Parathyroid adenoma (tissue), 2 donors: Measurements from ENCODE around the gene TMEM151A.

Experiments
- H2AFZ ChIP-seq: fragments of 300-600 bp; sonication (generic); one replicate; pipeline ENCODE4 v1.7.0; 2017; ENCODE audit warnings: antibody characterized with exemption, mild to moderate bottlenecking
- H3K27ac ChIP-seq: fragments of 300-600 bp; sonication (generic); one replicate; pipeline ENCODE4 v1.7.0; 2017
- H3K27me3 ChIP-seq: fragments of 300-600 bp; sonication (generic); one replicate; pipeline ENCODE4 v1.7.0; 2017; ENCODE audit warnings: low read length; ENCODE audit not compliant: control insufficient read depth, insufficient read depth
- H3K36me3 ChIP-seq: fragments of 300-600 bp; sonication (generic); one replicate; pipeline ENCODE4 v1.7.0; 2017; ENCODE audit warnings: low read length; ENCODE audit not compliant: control insufficient read depth, insufficient read depth
- H3K4me1 ChIP-seq: fragments of 300-600 bp; sonication (generic); one replicate; pipeline ENCODE4 v1.7.0; 2017; ENCODE audit warnings: control low read depth
- H3K4me2 ChIP-seq: fragments of 300-600 bp; sonication (generic); one replicate; pipeline ENCODE4 v1.7.0; 2017; ENCODE audit warnings: low read length
- H3K4me3 ChIP-seq: fragments of 300-600 bp; sonication (generic); one replicate; pipeline ENCODE4 v1.7.0; 2017; ENCODE audit warnings: low read depth, low read length
- H3K79me2 ChIP-seq: fragments of 300-600 bp; sonication (generic); one replicate; pipeline ENCODE4 v1.7.0; 2017; ENCODE audit warnings: control low read depth
- H3K9ac ChIP-seq: fragments of 300-600 bp; sonication (generic); one replicate; pipeline ENCODE4 v1.7.0; 2017; ENCODE audit warnings: mild to moderate bottlenecking
- H3K9me3 ChIP-seq: fragments of 300-600 bp; sonication (generic); one replicate; pipeline ENCODE4 v1.7.0; 2017; ENCODE audit warnings: low read length; ENCODE audit not compliant: control insufficient read depth
- TF ChIP-seq, protein P1 (sequence below): fragments of 300-600 bp; sonication (generic); IDR thresholded peaks from one replicate; pipeline ENCODE4 v1.7.0; 2017; ENCODE audit warnings: antibody characterized with exemption, mild to moderate bottlenecking
- donor health status: primary hyperparathyroidism.

TMEM151A gene

DNA sequence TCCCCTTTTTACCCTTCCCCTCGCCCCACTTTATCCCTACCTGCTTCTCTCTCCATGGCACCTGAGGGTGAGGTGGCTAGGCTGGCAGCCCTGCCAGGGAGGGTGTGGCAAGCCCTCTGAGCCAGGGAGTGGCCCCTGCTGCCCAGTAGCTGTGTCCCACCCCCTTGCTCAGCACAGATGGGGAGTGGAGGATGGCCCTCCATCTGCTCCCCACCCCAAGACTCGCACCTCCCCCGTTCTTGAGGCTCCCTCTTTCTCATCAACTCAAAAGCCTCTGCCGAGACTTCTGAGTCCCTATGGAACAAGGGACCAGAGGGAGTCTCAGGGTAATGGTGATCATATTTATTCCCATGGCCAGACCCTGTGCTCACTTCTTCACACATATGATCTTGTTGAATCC, 1.7 kb downstream of the TMEM151A start:
- Histone ChIP-seq H3K4me3 (no peak overlapping the region), H2AFZ (no peak overlapping the region), H3K9me3 (no peaks in the 10 kb centered on the region), H3K79me2 (no peaks in the 10 kb centered on the region), H3K27ac (no peak overlapping the region), H3K4me2 (no peak overlapping the region), H3K36me3 (no peaks in the 10 kb centered on the region), H3K9ac (no peak overlapping the region), H3K4me1 (no peaks in the 10 kb centered on the region), H3K27me3 (no peaks in the 10 kb centered on the region)
- TF ChIP-seq, protein P1, sequence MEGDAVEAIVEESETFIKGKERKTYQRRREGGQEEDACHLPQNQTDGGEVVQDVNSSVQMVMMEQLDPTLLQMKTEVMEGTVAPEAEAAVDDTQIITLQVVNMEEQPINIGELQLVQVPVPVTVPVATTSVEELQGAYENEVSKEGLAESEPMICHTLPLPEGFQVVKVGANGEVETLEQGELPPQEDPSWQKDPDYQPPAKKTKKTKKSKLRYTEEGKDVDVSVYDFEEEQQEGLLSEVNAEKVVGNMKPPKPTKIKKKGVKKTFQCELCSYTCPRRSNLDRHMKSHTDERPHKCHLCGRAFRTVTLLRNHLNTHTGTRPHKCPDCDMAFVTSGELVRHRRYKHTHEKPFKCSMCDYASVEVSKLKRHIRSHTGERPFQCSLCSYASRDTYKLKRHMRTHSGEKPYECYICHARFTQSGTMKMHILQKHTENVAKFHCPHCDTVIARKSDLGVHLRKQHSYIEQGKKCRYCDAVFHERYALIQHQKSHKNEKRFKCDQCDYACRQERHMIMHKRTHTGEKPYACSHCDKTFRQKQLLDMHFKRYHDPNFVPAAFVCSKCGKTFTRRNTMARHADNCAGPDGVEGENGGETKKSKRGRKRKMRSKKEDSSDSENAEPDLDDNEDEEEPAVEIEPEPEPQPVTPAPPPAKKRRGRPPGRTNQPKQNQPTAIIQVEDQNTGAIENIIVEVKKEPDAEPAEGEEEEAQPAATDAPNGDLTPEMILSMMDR: no peak

DNA sequence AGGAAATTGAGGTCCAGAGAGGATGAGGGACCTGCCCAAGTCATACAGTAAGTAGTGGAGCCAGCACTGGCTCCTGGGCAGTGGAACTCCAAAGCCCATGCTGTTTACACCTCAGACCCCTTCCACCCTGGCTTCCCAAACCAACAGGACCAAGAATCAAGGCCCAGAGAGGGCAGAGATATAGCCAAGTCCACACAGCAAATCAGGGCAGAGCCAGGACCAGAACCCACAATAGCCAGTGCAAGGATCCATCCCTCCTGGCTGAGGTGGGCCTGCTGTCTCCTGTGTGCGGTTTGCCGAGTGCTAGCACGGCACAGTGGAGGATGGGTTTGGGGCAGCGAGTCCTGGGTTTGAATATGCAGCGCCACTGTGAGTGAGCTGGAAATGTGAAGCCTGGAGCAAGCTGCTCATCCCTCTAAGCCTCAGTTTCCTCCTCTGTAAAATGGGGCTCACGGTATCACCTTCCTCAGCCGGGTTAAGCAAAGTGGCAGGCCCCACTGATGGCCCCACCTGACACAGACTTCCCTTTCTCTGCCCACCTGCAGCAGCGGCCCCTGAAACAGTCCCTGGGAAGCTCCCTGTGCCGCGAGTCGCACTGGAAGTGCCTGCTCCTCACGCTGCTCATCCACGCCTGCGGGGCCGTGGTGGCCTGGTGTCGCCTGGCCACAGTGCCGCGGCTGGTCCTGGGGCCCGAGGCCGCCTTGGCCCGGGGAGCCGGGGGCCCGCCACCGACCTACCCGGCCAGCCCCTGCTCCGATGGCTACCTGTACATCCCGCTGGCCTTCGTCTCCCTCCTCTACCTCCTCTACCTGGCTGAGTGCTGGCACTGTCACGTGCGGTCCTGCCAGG, 2.3 kb downstream of the TMEM151A start:
- no peak overlapping the region for H3K9ac ChIP-seq
- TF ChIP-seq, protein P1: no peak
- H3K4me2 ChIP-seq: no peak overlapping the region
- H3K4me3 ChIP-seq: no peak overlapping the region
- no peaks in the 10 kb centered on the region for H3K9me3 ChIP-seq
- no peaks in the 10 kb centered on the region for H3K4me1 ChIP-seq
- H3K27me3 ChIP-seq: no peaks in the 10 kb centered on the region
- H3K27ac ChIP-seq: no peak overlapping the region
- no peak overlapping the region for H2AFZ ChIP-seq
- no peaks in the 10 kb centered on the region for H3K79me2 ChIP-seq
- H3K36me3 ChIP-seq: no peaks in the 10 kb centered on the region

DNA sequence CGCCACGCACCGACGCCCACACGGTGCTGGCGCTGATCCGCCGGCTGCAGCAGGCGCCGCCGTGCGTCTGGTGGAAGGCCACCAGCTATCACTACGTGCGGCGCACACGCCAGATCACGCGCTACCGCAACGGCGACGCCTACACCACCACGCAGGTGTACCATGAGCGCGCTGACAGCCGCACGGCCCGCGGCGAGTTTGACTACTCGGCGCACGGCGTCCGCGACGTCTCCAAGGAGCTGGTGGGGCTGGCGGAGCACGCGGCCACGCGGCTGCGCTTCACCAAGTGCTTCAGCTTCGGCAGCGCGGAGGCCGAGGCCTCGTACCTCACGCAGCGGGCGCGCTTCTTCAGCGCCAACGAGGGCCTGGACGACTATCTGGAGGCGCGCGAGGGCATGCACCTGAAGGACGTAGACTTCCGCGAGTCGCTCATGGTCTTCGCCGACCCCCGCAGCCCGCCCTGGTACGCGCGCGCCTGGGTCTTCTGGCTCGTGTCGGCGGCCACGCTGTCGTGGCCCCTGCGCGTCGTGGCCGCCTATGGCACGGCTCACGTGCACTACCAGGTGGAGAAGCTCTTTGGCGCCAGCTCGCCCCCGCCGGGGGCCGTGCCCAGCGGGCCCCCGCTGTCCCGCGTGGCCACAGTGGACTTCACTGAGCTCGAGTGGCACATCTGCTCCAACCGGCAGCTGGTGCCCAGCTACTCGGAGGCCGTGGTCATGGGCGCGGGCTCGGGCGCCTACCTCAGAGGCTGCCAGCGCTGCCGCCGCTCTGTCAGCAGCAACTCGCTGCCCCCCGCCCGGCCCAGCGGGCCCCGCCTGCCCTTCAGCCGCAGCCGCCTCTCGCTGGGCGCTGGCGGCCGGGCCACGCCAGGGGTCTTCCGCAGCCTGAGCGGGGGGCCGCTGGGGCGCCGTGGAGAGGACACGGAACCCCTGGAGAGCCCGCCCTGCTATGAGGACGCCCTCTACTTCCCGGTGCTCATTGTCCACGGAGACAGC, 3.2 kb downstream of the TMEM151A start:
- no peaks in the 10 kb centered on the region for H3K27me3 ChIP-seq
- H3K4me1 ChIP-seq: no peaks in the 10 kb centered on the region
- no peak overlapping the region for H3K4me2 ChIP-seq
- no peak overlapping the region for H3K4me3 ChIP-seq
- TF ChIP-seq, protein P1: no peak
- H3K36me3 ChIP-seq: no peaks in the 10 kb centered on the region
- H3K9me3 ChIP-seq: no peaks in the 10 kb centered on the region
- H3K79me2 ChIP-seq: no peaks in the 10 kb centered on the region
- H2AFZ ChIP-seq: no peak overlapping the region
- H3K9ac ChIP-seq: no peak overlapping the region
- H3K27ac ChIP-seq: no peak overlapping the region

DNA sequence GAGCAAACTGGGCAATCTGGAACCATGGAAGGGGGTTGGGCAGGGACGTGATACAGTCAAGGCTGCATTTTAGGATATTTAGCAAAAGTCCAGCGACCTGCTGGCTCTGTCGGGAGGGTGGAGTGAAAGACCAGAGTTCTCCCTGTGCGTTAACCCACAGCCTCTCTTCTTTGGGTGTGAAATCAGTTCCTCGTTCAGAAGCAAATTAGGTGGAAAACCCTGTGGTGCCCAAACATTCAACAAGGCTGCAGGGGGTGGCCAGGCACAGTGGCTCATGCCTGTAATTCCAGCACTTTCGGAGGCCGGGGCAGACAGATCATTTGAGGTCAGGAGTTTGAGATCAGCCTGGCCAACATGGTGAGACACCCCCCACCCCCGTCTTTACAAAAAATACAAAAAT, 5.9 kb downstream of the TMEM151A start:
- Histone ChIP-seq H3K4me1 (no peaks in the 10 kb centered on the region), H3K9ac (no peak overlapping the region)

More for the DNA sequence above, 5.9 kb downstream of the TMEM151A start:
- Histone ChIP-seq H3K36me3 (no peaks in the 10 kb centered on the region), H3K4me2 (no peak overlapping the region), H3K79me2 (no peaks in the 10 kb centered on the region), H3K27me3 (no peaks in the 10 kb centered on the region), H2AFZ (no peak overlapping the region), H3K9me3 (no peaks in the 10 kb centered on the region), H3K4me3 (no peak overlapping the region), H3K27ac (no peak overlapping the region)
- TF ChIP-seq, protein P1: no peak
